GM12801 (cell line): ENCODE data around the gene UBE2N.

ENCODE experiments used
- TF ChIP-seq, protein P1 (sequence below): IDR thresholded peaks from one replicate; pipeline ENCODE4 v1.5.1; 2011; ENCODE audit warnings: control low read depth; ENCODE audit not compliant: insufficient read length; ENCODE audit errors: extremely low read depth

The UBE2N gene

DNA sequence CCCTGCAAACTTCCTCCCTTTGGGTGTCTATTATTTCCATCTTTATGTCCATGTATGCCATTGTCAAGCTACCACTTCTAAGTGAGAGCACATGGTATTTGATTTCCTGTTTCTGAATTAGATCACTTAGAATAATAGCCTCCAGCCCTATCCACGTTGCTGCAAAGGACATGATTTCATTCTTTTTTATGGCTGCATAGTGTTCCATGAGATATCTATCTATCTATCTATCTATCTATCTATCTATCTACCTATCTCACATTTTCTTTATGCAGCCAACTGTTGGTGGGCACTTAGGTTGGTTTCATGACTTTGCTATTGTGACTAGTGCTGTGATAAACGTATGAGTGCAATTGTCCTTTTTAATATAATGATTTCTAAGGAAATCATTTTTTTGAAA, 14.3 kb upstream of the UBE2N start:
- TF ChIP-seq, protein P1, sequence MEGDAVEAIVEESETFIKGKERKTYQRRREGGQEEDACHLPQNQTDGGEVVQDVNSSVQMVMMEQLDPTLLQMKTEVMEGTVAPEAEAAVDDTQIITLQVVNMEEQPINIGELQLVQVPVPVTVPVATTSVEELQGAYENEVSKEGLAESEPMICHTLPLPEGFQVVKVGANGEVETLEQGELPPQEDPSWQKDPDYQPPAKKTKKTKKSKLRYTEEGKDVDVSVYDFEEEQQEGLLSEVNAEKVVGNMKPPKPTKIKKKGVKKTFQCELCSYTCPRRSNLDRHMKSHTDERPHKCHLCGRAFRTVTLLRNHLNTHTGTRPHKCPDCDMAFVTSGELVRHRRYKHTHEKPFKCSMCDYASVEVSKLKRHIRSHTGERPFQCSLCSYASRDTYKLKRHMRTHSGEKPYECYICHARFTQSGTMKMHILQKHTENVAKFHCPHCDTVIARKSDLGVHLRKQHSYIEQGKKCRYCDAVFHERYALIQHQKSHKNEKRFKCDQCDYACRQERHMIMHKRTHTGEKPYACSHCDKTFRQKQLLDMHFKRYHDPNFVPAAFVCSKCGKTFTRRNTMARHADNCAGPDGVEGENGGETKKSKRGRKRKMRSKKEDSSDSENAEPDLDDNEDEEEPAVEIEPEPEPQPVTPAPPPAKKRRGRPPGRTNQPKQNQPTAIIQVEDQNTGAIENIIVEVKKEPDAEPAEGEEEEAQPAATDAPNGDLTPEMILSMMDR = no peak

GRCh38 chr12:93453633-93454032, 11.9 kb upstream of the UBE2N start:
- TF ChIP-seq, protein P1 = no peak

- TF ChIP-seq, protein P1 = no peak
Observed at GRCh38 chr12:93451423-93452158, 9.8 kb upstream of the UBE2N start.

DNA sequence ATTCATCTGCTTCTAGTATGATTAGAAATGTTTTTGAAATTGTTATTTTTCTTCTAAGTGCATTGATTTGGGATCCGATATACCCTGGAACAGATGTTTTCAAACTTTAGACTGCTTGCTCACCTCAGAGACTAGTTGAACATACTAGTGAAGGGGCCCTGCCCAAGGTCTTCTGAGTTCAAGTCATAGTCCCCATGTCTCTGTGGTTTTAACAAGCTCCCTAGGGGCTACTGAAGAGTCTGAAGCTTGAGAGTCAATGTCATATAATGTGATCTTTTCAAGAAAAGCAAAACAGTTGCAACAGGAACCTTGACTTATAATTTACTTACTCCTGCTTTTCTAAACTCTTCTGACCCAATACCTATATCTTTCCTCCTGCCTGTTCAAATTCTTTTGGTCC, 7.5 kb upstream of the UBE2N start:
- TF ChIP-seq, protein P1 = no peak

DNA sequence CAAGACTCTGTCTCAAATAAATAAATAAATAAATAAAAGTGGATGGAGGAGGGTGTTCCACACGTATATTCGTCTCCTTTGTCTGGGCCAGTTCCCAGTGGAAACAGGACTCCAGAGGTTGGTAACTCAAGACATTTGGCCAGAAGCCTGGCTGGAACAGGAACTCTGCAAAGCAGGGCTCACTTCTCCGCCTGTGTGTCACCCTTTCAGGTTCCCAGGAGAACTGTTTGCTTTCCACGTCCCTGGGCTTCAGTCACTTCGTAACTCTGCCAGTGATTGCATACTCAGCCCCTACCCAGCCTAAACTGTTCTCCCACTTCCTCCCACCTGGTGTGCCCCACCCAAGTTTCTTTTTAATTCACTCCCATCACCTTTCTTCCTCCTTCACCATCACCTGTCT, 7.0 kb upstream of the UBE2N start:
- TF ChIP-seq, protein P1 = no peak

GRCh38 chr12:93447555-93448290, 6.0 kb upstream of the UBE2N start:
- TF ChIP-seq, protein P1 = no peak

GRCh38 chr12:93443576-93443975, 1.8 kb upstream of the UBE2N start:
- TF ChIP-seq, protein P1 = no peak
